ENCODE results near the gene TRIM17.

Gene TRIM17

DNA sequence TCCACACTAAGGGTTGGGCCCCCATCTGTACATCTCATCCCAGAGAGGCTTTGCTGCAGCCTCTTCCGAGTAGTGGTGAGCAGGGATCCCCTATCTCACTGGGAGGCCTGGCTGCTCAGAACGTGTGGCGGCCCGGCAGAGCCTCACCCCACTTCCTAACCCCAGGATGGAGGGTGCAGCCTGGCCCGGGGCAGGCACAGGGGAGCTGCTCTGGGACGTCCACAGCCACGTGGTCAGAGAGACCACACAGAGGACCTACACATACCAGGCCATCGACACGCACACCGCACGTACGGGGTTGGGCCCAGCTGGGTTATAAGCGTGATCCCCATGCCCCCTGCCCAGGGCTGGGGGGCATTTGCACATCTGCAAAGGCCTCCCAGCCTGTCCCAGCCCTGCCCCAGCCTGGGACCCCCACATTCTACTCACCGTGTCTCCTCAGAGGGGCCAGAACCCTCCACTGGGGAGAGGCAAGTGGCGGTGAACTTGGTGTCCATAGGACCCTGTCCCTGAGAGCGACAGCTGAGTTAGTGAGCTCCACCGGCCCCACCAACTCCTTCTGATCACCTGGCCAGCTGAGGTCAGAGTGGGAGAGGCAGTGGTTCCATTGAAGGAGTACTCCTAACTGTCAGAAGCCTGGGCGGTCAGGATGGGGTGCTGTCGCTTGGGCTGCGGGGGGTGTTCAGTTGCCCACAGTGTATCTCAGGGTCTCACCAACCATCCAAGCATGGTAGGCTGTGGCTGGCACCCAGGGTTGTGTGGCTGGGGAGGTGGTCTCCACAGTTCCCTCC lies 51.2 kb downstream of the TRIM17 start:
- no peak for DNase-seq (ENCODE audit: low read depth)
- TF ChIP-seq POLR2A (IDR thresholded peaks at IDR 0.05; ENCODE audit: extremely low read depth, insufficient read length) (no peak), MYC (IDR thresholded peaks at IDR 0.05; ENCODE audit: low read depth, low read length) (no peak)
- TF ChIP-seq, protein P1, sequence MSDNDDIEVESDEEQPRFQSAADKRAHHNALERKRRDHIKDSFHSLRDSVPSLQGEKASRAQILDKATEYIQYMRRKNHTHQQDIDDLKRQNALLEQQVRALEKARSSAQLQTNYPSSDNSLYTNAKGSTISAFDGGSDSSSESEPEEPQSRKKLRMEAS (IDR thresholded peaks at IDR 0.05; ENCODE audit: low read depth, low read length), result no peak
- TF ChIP-seq, protein P2, sequence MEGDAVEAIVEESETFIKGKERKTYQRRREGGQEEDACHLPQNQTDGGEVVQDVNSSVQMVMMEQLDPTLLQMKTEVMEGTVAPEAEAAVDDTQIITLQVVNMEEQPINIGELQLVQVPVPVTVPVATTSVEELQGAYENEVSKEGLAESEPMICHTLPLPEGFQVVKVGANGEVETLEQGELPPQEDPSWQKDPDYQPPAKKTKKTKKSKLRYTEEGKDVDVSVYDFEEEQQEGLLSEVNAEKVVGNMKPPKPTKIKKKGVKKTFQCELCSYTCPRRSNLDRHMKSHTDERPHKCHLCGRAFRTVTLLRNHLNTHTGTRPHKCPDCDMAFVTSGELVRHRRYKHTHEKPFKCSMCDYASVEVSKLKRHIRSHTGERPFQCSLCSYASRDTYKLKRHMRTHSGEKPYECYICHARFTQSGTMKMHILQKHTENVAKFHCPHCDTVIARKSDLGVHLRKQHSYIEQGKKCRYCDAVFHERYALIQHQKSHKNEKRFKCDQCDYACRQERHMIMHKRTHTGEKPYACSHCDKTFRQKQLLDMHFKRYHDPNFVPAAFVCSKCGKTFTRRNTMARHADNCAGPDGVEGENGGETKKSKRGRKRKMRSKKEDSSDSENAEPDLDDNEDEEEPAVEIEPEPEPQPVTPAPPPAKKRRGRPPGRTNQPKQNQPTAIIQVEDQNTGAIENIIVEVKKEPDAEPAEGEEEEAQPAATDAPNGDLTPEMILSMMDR (IDR thresholded peaks at IDR 0.05; ENCODE audit: low read depth, low read length), result no peak

DNA sequence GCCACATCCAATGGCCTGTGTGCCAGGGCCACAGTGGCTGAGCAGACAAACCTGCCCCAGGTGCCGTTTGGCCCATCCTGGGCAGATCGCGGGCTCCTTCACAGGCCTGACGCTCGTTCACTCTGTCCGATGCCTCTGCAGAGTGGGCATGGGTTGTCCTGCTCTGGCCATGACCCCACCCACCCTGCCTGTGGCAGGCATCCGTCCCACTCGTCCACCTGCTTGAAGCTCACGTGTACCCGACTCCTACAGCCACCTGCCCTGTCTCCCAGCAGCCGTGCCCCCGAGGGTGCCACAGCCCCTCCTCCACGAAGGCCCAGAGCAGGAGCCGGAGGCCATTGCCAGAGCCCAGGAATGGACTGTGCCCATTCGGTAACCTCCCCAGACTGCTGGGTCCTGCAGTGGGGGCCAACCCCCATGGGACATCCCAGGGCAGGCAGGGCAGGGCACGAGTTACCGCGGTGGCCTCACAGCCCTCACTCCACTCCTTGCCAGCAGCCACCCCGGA lies 51.9 kb downstream of the TRIM17 start:
- TF ChIP-seq, protein P2 (IDR thresholded peaks at IDR 0.05; ENCODE audit: low read depth, low read length), result no peak
- no peak for TF ChIP-seq POLR2A (IDR thresholded peaks at IDR 0.05; ENCODE audit: extremely low read depth, insufficient read length)
- TF ChIP-seq, protein P1 (IDR thresholded peaks at IDR 0.05; ENCODE audit: low read depth, low read length), result no peak
- no peak for TF ChIP-seq MYC (IDR thresholded peaks at IDR 0.05; ENCODE audit: low read depth, low read length)
- DNase-seq (ENCODE audit: low read depth), result no peak

More for the DNA sequence above, 51.2 kb downstream of the TRIM17 start:
- no peak overlapping the region for H3K4me3 ChIP-seq (ENCODE audit: low read depth, low read length)

DNA sequence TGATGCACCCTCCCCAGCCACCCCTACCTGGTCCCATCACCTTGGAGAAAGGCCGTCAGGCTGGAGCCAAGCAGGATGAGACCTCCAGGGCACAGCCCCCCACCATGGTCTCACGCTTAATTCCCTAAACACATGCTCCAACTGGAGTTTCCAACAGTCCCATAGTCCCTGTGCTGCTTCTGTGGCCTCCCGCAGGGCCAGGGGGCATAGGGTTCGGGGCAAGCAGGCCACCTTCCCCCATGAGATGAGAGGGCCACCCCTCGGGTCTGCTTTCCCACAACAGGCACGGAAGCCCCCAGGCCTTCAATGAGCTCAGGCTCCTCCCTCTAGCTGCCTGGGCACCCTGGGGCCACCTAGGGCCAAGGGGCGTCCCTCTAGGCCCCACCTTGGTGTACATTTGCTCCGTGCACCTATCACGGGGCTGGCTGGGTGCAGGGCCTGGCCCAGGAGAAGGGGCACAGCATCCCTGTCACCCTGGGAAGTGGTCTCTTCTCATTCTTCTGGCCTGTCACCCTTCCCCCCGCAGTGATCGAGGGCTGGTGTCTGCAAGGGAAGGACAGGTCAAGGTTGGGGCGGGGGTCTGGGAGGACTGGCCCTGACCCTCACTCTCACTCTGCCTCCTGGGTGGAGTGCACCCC lies 52.5 kb downstream of the TRIM17 start:
- no peak for DNase-seq (ENCODE audit: low read depth)
- no peak for TF ChIP-seq POLR2A (IDR thresholded peaks at IDR 0.05; ENCODE audit: extremely low read depth, insufficient read length)
- TF ChIP-seq, protein P1 (IDR thresholded peaks at IDR 0.05; ENCODE audit: low read depth, low read length), result no peak
- no peak for TF ChIP-seq MYC (IDR thresholded peaks at IDR 0.05; ENCODE audit: low read depth, low read length)
- TF ChIP-seq, protein P2 (IDR thresholded peaks at IDR 0.05; ENCODE audit: low read depth, low read length), result no peak

More for the DNA sequence above, 51.9 kb downstream of the TRIM17 start:
- no peak overlapping the region for H3K4me3 ChIP-seq (ENCODE audit: low read depth, low read length)

DNA sequence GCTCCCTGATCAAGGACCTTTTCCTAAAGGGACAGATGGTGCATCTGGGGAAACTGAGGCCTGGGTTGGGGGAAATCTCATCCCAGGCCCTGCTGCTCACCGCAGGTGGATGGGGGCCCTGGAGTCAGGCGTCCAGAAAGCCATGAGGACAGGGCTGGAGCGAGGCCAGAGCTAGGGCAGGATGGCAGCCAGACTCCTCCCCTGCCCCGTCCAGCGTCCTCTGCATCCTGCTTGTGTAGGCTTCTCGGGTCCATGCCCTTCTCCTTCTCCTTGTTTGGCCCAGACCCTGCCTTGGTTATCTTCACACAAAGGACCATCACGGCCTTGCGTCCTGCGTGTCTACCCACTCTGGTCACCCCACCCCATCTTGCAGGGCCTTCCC lies 53.0 kb downstream of the TRIM17 start:
- H3K4me3 ChIP-seq (ENCODE audit: low read depth, low read length), result no peak overlapping the region
- DNase-seq (ENCODE audit: low read depth), result no peak
- TF ChIP-seq POLR2A (IDR thresholded peaks at IDR 0.05; ENCODE audit: extremely low read depth, insufficient read length), result no peak

More for the DNA sequence above, 52.5 kb downstream of the TRIM17 start:
- no peak overlapping the region for H3K4me3 ChIP-seq (ENCODE audit: low read depth, low read length)

DNA sequence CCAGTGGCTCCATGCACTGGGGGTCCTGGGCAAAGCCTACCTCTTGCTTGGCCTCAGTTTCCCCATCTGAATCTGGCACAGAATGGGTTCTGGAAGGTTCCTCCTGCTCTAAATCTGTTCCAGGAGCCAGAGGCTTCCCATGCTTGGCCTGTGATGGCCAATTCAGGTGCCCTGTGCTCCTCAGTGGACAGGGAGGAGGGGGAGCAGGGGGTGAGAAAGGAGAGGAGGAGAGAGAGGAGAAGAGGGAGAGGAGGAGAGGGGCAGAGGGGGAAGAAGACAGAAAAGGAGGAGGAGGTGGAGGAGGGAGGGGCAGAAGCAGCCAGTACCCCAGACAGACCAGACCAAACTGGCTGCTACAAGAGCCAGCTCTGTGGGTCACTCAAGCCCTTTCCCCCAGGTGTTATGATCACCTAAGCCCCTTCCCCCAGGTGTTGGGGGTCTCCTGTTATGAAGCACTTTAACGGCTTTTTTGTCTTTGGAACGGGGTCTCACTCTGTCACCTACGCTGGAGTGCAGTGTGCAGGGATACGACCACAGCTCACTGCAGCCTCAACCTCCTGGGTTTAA lies 53.7 kb downstream of the TRIM17 start:
- TF ChIP-seq, protein P1 (IDR thresholded peaks at IDR 0.05; ENCODE audit: low read depth, low read length), result no peak
- DNase-seq (ENCODE audit: low read depth), result no peak
- H3K4me3 ChIP-seq (ENCODE audit: low read depth, low read length), result no peak overlapping the region

DNA sequence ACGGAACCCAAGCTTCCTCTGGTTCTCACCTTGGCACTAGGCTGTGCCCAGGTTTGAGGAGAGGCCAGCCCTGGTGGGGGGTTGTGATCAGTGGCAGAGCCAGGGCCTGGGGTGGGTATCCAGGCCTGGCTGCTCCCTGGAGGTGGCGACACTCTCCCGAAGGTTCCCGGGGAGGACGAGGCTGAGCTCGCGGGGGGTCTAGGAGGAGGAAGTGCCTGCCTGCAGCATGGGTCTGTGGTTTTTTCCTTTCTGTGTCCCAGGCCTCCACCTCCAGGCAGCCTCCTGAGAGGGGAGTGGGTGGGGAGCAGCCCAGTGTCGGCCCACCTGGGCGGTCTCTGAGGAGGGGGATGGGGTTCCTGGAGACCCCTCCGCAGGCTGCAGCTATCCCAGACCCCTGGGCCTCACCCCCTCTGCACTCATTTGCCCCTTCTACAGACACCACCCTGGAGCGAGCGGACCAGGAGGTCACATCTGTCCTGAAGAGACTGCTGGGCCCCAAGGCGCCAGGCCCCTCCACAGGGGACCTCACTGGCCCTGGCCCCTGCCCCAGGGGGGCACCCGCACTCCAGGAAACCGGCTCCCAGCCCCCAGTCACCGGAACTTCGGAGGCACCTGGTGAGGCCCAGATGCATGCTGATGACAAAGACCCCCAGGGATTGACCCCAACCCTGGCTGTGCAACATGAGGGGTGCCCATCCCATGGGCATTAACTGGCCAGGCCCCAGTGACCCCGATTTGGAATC lies 54.3 kb downstream of the TRIM17 start:
- DNase-seq (ENCODE audit: low read depth), result peak; percentile 52
- TF ChIP-seq MYC (IDR thresholded peaks at IDR 0.05; ENCODE audit: low read depth, low read length), result no peak
- TF ChIP-seq, protein P1 (IDR thresholded peaks at IDR 0.05; ENCODE audit: low read depth, low read length), result no peak
- TF ChIP-seq, protein P2 (IDR thresholded peaks at IDR 0.05; ENCODE audit: low read depth, low read length), result no peak
- TF ChIP-seq POLR2A (IDR thresholded peaks at IDR 0.05; ENCODE audit: extremely low read depth, insufficient read length), result no peak
- H3K4me3 ChIP-seq (ENCODE audit: low read depth, low read length), result no peak overlapping the region

Data from NB4 (cell line).